Thyroid gland (tissue), 4 donors: ENCODE measurements around the gene GUCY2C.
A peak's percentile ranks its signal among the peaks of the same experiment; 100 is the strongest.

Experiments used
- POLR2A ChIP-seq, 2 donors: fragments of 450-650 bp; IDR thresholded peaks; one replicate each; pipeline ENCODE4 v1.6.1; 2017; ENCODE audit warnings: antibody characterized with exemption in 2 of 2, mild to moderate bottlenecking in 2 of 2, moderate library complexity in 1 of 2
- TF ChIP-seq, protein P1 (sequence below), 6 experiments: fragments of 200-600 bp in 3 of 6; fragments of 450-650 bp in 3 of 6; sonication (generic) in 3 of 6; IDR thresholded peaks; one replicate each; pipeline ENCODE4 v1.5.1; 2016 to 2019; ENCODE audit warnings: antibody characterized with exemption in 6 of 6, mild to moderate bottlenecking in 2 of 6, inconsistent platforms in 1 of 6, moderate library complexity in 1 of 6

DNA sequence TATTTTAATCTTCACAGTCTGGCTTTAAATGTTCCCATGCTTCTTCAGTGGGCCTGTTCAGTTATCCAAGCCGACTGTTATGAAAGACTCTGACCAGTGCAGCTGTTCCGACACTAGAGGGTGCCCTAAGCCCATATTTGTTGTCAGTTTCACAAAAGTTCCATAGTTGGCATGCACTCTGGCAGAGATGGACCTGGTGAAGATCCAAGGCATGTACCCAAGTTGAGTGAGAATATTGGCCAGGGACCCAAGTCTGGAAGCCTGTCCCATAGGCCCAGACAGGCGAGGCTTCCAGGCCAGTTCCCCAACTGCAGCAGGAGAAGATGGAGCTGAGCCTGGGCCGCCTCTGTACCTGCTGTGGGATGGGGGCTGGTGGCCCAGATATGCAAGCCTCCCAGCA, 27.4 kb upstream of the GUCY2C start:
- TF ChIP-seq, protein P1, sequence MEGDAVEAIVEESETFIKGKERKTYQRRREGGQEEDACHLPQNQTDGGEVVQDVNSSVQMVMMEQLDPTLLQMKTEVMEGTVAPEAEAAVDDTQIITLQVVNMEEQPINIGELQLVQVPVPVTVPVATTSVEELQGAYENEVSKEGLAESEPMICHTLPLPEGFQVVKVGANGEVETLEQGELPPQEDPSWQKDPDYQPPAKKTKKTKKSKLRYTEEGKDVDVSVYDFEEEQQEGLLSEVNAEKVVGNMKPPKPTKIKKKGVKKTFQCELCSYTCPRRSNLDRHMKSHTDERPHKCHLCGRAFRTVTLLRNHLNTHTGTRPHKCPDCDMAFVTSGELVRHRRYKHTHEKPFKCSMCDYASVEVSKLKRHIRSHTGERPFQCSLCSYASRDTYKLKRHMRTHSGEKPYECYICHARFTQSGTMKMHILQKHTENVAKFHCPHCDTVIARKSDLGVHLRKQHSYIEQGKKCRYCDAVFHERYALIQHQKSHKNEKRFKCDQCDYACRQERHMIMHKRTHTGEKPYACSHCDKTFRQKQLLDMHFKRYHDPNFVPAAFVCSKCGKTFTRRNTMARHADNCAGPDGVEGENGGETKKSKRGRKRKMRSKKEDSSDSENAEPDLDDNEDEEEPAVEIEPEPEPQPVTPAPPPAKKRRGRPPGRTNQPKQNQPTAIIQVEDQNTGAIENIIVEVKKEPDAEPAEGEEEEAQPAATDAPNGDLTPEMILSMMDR (IDR thresholded peaks at IDR 0.05) = peak in 4 of 6 experiments; percentile 48 to 62 (median 52)
- TF ChIP-seq POLR2A (IDR thresholded peaks at IDR 0.05) = no peak
